HG02798 (cell line): ENCODE data around the gene LEFTY2.
A peak's percentile ranks its signal among the peaks of the same experiment; 100 is the strongest.
"Not testable (repeated sequence)": the region's sequence is repeated elsewhere in the genome, so short reads cannot be mapped to it uniquely, and the experiment has no call there.

ENCODE experiments used
- ATAC-seq: cut with Tn5 transposase; IDR thresholded peaks from one replicate; pipeline ENCODE4 v1.9.1; 2021; ENCODE audit warnings: mild to moderate bottlenecking; ENCODE audit not compliant: unreplicated experiment, poor library complexity

The LEFTY2 gene

GRCh38 chr1:225954753-225955152 lies 13.7 kb upstream of the LEFTY2 start:
- no peak for ATAC-seq

- no peak for ATAC-seq
These were observed 12.3 kb upstream of the LEFTY2 start for GRCh38 chr1:225953315-225953714.

GRCh38 chr1:225950905-225951497 lies 10.0 kb upstream of the LEFTY2 start:
- no peak for ATAC-seq

GRCh38 chr1:225949041-225949440 lies 8.0 kb upstream of the LEFTY2 start:
- no peak for ATAC-seq

- ATAC-seq, result no peak
These were observed 5.8 kb upstream of the LEFTY2 start for GRCh38 chr1:225946803-225947202.

- no peak for ATAC-seq
These were observed 5.1 kb upstream of the LEFTY2 start for GRCh38 chr1:225946082-225946620.

GRCh38 chr1:225945564-225945963 lies 4.5 kb upstream of the LEFTY2 start:
- no peak for ATAC-seq

GRCh38 chr1:225944951-225945350 lies 3.9 kb upstream of the LEFTY2 start:
- ATAC-seq, result peak; percentile 64

- ATAC-seq, result no peak
These were observed 3.4 kb upstream of the LEFTY2 start for GRCh38 chr1:225944387-225944786.

- ATAC-seq, result no peak
These were observed 2.6 kb upstream of the LEFTY2 start for GRCh38 chr1:225943582-225943981.

- peak; percentile 90 for ATAC-seq
These were observed 1.6 kb upstream of the LEFTY2 start for GRCh38 chr1:225942574-225942973.

GRCh38 chr1:225941942-225942222 lies 862 bp upstream of the LEFTY2 start:
- ATAC-seq, result no peak

GRCh38 chr1:225940385-225941151 lies 452 bp downstream of the LEFTY2 start:
- ATAC-seq, result no peak

- not testable (repeated sequence) for ATAC-seq
These were observed 1.1 kb downstream of the LEFTY2 start for GRCh38 chr1:225939939-225940310.

GRCh38 chr1:225939097-225939938 lies 1.7 kb downstream of the LEFTY2 start:
- not testable (repeated sequence) for ATAC-seq

- no peak for ATAC-seq
These were observed 3.7 kb downstream of the LEFTY2 start for GRCh38 chr1:225937048-225937968.

- no peak for ATAC-seq
These were observed 4.5 kb downstream of the LEFTY2 start for GRCh38 chr1:225936523-225936922.

- ATAC-seq, result not testable (repeated sequence)
These were observed 4.9 kb downstream of the LEFTY2 start for GRCh38 chr1:225936086-225936485.

GRCh38 chr1:225934711-225935110 lies 6.3 kb downstream of the LEFTY2 start:
- ATAC-seq, result no peak

- no peak for ATAC-seq
These were observed 7.9 kb downstream of the LEFTY2 start for GRCh38 chr1:225933072-225933471.
